ENCODE measurements around the gene ALDH7A1. TPM values are rescaled to one million over a fixed set of nuclear protein-coding genes. Genes with fewer than 3 reads are reported as not detected.

The ALDH7A1 gene
- total RNA-seq, 1 donor from 2014 or later = 246 TPM

DNA sequence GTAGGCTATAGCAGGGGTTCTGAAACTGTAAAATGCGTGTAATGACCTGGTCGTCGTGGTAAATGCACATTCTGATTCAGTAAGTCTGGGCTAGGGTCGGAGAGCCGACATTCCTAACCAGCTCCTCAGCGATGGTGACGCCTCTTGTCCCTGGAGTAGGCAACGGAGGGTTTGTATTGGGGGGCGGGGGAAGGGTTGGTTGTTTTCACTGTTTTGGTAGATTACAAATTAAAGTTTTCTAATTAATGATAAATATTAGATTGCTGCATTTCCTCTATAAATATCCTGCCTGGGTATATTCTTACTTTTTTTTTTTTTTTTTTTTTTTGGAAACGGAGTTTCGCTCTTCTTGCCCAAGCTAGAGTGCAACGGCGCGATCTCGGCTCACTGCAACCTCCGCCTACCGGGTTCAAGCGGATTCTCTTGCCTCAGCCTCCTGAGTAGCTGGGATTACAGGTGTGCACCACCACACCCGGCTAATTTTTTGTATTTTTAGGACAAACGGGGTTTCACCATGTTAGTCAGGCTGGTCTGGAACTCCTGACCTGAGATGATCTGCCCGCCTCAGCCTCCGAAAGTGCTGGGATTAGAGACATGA, 566 bp upstream of the ALDH7A1 start:
- peaks cover 19% of the 10 kb centered on the region for H3K4me1 Mint-ChIP-seq (ENCODE audit: low read depth)
- no peak for DNase-seq (ENCODE audit: low spot score, unreplicated experiment)
- H3K27me3 Mint-ChIP-seq = no peaks in the 10 kb centered on the region
- H3K27ac Mint-ChIP-seq = peak overlapping the region; percentile 98
- H3K4me3 Mint-ChIP-seq (ENCODE audit: low read depth) = peak overlapping the region; percentile 76
- H3K9me3 Mint-ChIP-seq (ENCODE audit: low read depth) = peaks cover 8% of the 10 kb centered on the region
- peaks cover 12% of the 10 kb centered on the region for H3K36me3 Mint-ChIP-seq (ENCODE audit: insufficient read depth)
- TF ChIP-seq, protein P1, sequence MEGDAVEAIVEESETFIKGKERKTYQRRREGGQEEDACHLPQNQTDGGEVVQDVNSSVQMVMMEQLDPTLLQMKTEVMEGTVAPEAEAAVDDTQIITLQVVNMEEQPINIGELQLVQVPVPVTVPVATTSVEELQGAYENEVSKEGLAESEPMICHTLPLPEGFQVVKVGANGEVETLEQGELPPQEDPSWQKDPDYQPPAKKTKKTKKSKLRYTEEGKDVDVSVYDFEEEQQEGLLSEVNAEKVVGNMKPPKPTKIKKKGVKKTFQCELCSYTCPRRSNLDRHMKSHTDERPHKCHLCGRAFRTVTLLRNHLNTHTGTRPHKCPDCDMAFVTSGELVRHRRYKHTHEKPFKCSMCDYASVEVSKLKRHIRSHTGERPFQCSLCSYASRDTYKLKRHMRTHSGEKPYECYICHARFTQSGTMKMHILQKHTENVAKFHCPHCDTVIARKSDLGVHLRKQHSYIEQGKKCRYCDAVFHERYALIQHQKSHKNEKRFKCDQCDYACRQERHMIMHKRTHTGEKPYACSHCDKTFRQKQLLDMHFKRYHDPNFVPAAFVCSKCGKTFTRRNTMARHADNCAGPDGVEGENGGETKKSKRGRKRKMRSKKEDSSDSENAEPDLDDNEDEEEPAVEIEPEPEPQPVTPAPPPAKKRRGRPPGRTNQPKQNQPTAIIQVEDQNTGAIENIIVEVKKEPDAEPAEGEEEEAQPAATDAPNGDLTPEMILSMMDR (IDR thresholded peaks at IDR 0.05; ENCODE audit: unreplicated experiment) = no peak

GRCh38 chr5:126591549-126591948, 3.5 kb downstream of the ALDH7A1 start:
- H3K36me3 Mint-ChIP-seq (ENCODE audit: insufficient read depth) = peaks cover 20% of the 10 kb centered on the region
- TF ChIP-seq, protein P1 (IDR thresholded peaks at IDR 0.05; ENCODE audit: unreplicated experiment) = no peak

GRCh38 chr5:126589536-126590297, 5.3 kb downstream of the ALDH7A1 start:
- no peaks in the 10 kb centered on the region for H3K27me3 Mint-ChIP-seq
- H3K4me1 Mint-ChIP-seq (ENCODE audit: low read depth) = peaks cover 16% of the 10 kb centered on the region
- TF ChIP-seq, protein P1 (IDR thresholded peaks at IDR 0.05; ENCODE audit: unreplicated experiment) = no peak
- peaks cover 25% of the 10 kb centered on the region for H3K36me3 Mint-ChIP-seq (ENCODE audit: insufficient read depth)
- H3K9me3 Mint-ChIP-seq (ENCODE audit: low read depth) = no peaks in the 10 kb centered on the region
- H3K27ac Mint-ChIP-seq = no peak overlapping the region
- DNase-seq (ENCODE audit: low spot score, unreplicated experiment) = no peak
- H3K4me3 Mint-ChIP-seq (ENCODE audit: low read depth) = no peak overlapping the region

More at GRCh38 chr5:126591549-126591948, 3.5 kb downstream of the ALDH7A1 start:
- Mint-ChIP-seq H3K4me3 (ENCODE audit: low read depth) (no peak overlapping the region), H3K4me1 (ENCODE audit: low read depth) (peaks cover 17% of the 10 kb centered on the region), H3K9me3 (ENCODE audit: low read depth) (peaks cover 3% of the 10 kb centered on the region), H3K27me3 (no peaks in the 10 kb centered on the region), H3K27ac (no peak overlapping the region)
- no peak for DNase-seq (ENCODE audit: low spot score, unreplicated experiment)

GRCh38 chr5:126587551-126588390, 7.2 kb downstream of the ALDH7A1 start:
- TF ChIP-seq, protein P1 (IDR thresholded peaks at IDR 0.05; ENCODE audit: unreplicated experiment) = no peak
- DNase-seq (ENCODE audit: low spot score, unreplicated experiment) = no peak
- no peak overlapping the region for H3K4me3 Mint-ChIP-seq (ENCODE audit: low read depth)
- no peak overlapping the region for H3K27ac Mint-ChIP-seq
- peaks cover 33% of the 10 kb centered on the region for H3K36me3 Mint-ChIP-seq (ENCODE audit: insufficient read depth)
- no peaks in the 10 kb centered on the region for H3K9me3 Mint-ChIP-seq (ENCODE audit: low read depth)
- H3K27me3 Mint-ChIP-seq = no peaks in the 10 kb centered on the region
- H3K4me1 Mint-ChIP-seq (ENCODE audit: low read depth) = peaks cover 7% of the 10 kb centered on the region

- no peak for DNase-seq (ENCODE audit: low spot score, unreplicated experiment)
- Mint-ChIP-seq H3K4me3 (ENCODE audit: low read depth) (no peak overlapping the region), H3K27me3 (no peaks in the 10 kb centered on the region), H3K9me3 (ENCODE audit: low read depth) (no peaks in the 10 kb centered on the region), H3K36me3 (ENCODE audit: insufficient read depth) (peaks cover 42% of the 10 kb centered on the region), H3K27ac (no peak overlapping the region), H3K4me1 (ENCODE audit: low read depth) (no peaks in the 10 kb centered on the region)
- TF ChIP-seq, protein P1 (IDR thresholded peaks at IDR 0.05; ENCODE audit: unreplicated experiment) = no peak
Measured at GRCh38 chr5:126583761-126584160, 11.3 kb downstream of the ALDH7A1 start.

Data from progenitor cell of endocrine pancreas (in vitro differentiated cells).